GM18502 (cell line): Measurements from ENCODE around the gene TBRG4.

Experiments used
- ATAC-seq: cut with Tn5 transposase; IDR thresholded peaks from one replicate; pipeline ENCODE4 v1.9.1; 2021; ENCODE audit warnings: mild to moderate bottlenecking; ENCODE audit not compliant: unreplicated experiment, poor library complexity

TBRG4 gene

GRCh38 chr7:45080265-45080957 is 31.1 kb downstream of the TBRG4 start:
- no peak for ATAC-seq

DNA sequence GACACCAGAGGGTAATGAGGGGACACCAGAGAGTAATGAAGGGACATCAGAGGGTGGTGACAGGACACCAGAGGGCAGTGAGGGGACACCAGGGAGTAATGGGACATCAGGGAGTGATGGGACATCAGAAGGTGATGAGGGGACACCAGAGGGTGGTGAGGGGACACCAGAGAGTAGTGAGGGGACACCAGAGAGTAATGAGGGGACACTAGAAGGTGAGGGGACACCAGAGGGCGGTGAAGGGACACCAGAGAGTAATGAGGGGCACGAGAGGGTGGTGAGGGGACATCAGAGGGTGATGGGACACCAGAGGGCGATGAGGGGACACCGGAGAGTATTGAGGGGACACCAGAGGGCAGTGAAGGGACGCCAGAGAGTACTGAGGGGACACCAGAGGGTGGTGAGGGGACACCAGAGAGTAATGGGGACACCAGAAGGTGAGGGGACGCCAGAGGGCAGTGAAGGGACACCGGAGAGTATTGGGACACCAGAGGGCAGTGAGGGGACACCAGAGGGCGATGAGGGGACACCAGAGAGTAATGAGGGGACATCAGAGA is 33.3 kb downstream of the TBRG4 start:
- no peak for ATAC-seq

- ATAC-seq, result no peak
Measured at GRCh38 chr7:45077579-45077978, 33.9 kb downstream of the TBRG4 start.

DNA sequence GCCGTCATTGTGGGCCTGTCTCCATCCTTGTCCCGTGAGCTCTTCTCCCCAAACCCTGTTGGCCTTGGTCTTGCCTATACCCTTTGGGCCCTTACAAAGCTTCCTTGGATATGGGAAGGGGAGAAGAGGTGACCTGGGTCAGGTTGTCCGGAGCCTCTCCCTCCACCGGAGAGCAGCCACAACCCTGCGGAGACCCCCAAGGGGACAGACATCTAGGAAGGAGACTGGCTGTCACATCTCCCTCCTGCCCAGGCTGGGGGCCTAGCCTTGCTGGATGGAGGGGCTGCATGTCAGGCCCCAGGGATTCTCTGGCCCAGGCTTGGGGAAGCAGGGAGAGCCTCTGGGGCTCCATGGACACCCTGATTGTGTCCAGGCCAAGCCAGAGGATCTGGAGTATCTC is 34.6 kb downstream of the TBRG4 start:
- ATAC-seq, result no peak

GRCh38 chr7:45075871-45076796 is 35.4 kb downstream of the TBRG4 start:
- ATAC-seq, result no peak

- ATAC-seq, result no peak
Measured at GRCh38 chr7:45075355-45075644, 36.2 kb downstream of the TBRG4 start.

DNA sequence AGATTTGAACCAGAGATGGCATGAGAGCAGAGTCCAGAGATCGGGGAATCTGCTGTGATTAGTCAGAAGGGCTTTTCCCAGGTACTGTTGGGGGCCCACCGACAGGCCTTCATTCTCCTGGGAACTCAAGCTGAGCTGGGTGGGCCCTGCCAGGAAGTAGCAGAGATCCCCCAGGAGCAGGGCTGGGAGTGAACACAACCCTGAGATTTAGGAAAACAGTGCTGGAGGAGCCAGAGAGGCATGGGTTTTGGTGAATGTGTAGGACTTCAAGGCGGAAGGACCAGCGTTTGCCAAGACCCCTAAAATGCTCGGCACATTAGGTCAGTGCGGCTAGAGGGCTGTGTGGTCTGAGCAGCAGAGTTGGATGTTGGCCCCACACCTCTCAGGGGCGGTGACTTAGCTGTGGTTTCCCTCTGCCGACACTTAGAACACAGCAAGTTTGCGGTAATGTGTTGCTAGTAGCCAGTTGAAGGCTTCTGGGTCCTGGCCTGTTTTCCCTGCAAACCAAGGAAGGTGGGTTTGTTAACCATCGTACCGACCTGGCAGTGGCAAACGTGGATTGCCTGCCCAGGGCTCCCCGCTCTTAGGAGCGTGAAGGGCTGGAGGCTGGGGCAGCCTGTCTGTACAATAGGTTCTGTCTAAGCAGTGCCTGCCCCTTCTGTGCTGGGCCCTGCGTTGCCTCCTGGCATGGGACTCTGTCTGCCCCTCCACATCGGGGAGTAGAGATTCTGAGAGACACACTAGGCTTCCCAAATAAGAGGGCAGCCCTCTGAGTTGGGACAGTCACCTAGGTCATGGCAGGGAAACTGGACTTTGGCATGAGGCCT is 36.8 kb downstream of the TBRG4 start:
- ATAC-seq, result no peak

GRCh38 chr7:45073786-45074527 is 37.5 kb downstream of the TBRG4 start:
- ATAC-seq, result no peak

GRCh38 chr7:45073031-45073785 is 38.3 kb downstream of the TBRG4 start:
- no peak for ATAC-seq

- no peak for ATAC-seq
Measured at GRCh38 chr7:45072131-45073030, 39.1 kb downstream of the TBRG4 start.

DNA sequence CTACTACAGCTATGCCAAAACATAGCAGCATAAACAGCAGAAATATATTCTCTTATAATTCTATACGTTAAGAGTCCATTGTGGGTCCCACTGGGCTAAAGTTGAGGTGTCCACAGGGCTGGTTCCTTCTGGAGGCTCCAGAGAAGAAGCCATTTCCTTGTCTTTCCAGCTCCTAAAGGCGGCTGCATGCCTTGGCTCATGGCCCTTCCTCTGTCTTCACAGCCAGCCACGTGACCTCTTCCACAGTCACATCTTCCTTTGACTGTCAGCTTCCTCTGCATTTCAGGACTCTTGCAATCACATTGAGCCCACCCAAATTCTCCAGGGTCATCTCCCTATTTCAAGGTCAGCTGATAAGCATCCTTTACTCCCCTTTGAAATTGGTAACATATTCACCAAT is 40.0 kb downstream of the TBRG4 start:
- ATAC-seq, result no peak

DNA sequence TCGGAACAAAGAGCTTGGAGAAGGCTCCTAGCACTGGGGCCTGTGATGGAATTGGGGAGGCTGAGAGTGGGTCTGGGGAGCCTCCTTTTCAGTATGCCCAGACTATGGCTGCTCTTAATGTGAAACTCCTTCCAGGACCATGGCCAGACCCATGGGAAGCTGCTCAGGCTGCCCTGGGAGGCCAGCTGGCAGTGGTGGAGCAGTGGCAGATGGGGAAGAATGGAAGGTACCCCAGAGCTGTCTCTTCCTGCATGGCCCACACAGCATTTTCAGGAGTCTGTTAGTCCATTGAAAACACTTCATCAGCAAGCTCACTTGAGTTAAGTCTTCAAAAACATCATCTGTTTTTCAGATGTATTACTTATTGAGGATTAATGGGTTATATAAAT is 41.2 kb downstream of the TBRG4 start:
- ATAC-seq, result no peak

DNA sequence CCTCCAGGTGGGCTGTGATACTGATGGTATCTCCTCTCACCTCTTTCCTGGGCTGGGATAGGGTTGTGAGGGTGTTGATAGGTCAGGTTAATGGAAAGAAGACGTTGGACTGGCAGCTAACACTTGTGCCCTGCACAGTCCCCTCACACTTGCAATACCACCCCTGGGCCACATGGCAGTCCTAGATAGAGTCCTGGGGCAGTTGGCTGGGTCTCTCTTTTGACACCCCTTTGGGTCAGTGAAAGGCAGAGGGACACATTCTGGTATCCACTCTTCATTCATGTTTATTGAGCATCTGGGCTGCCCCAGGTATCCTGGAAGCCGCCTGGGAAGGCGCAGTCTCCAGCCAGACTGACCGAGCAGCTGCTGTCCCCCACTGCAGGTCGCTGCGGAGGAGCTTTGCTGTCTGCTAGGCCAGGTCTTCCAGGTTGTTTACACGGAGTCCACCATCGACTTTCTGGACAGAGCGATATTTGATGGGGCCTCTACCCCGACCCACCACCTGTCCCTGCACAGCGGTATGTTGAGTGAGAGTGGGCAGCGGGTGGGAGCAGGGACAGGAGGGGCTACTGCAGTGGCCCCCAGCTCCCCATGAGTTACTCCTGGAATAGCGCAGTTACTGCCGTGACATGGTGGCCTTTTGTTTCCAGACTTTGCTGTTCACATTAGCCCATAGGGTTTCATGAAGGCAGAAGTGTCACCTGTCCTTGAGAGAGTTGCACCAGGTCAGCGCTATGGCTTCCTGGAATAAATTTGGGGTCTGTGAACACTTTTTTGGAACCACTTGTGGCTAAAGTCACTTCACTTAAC is 41.8 kb downstream of the TBRG4 start:
- no peak for ATAC-seq

DNA sequence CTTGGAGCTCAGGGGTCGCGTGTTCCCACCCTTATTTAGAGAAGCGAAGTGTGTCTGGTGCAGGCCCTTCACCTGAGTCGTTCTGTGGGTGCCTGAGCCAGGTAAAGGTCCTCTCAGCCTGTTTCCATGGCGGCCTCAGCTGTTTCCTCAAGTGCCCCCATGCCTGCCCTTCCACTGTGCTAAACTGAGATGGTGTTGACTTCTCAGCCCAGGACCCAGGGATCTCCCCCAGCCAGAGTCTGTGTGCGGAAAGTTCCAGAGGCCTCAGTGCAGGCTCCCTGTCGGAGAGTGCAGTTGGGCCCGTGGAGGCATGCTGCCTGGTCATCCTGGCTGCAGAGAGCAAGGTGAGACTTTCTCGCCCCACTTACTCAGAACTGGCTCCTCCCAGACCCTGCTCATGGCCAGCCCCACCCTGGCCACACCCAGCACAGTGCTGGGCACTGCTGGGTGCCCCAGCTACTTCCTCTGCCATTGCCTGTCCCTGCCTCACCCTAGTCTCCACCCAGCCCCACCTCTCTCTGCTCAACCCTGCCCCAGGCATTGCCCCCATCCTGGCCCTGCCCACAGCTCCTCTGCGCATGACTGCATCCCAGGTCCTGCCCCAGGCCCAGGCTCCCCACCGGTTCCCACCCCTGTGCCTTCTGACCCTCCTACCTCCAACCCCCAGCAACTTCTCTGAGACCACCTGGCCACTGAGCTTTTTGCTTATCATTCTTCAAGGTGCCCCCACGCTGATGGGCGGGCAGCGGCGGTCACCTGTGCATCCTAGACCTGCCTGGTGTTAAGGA is 43.1 kb downstream of the TBRG4 start:
- ATAC-seq, result no peak

- no peak for ATAC-seq
Measured at GRCh38 chr7:45067582-45067981, 43.9 kb downstream of the TBRG4 start.

- ATAC-seq, result no peak
Measured at GRCh38 chr7:45066409-45066808, 45.1 kb downstream of the TBRG4 start.
